ENCODE data around the gene ARL8B. TPM values are rescaled to one million over a fixed set of nuclear protein-coding genes. Genes with fewer than 3 reads are reported as not detected.

Gene ARL8B
- total and polyA plus RNA-seq, 9 of the 15 experiments (the other 6 are each of a cell fraction or from before 2014, with no cell fraction given): 28.5 to 99.4 (median 77.2) TPM

GRCh38 chr3:5187156-5187919 lies 65.2 kb downstream of the ARL8B start, which contains the start of gene EDEM1 (continued):
- TF ChIP-seq SMAD2 (IDR thresholded peaks at IDR 0.05; ENCODE audit: low read depth, low read length) (no peak), POLR2G (IDR thresholded peaks at IDR 0.05; ENCODE audit: low read depth, low read length) (peak; percentile 88), ZNF277 (CRISPR knock-in tag; IDR thresholded peaks at IDR 0.05; ENCODE audit: borderline replicate concordance) (no peak), NCOR1 (IDR thresholded peaks at IDR 0.05) (no peak; the same call in 1 of the 2 replicates), FOXJ2 (tag; IDR thresholded peaks at IDR 0.05) (no peak), SETDB1 (IDR thresholded peaks at IDR 0.05; ENCODE audit: low read length) (no peak), SRSF1 (IDR thresholded peaks at IDR 0.05; ENCODE audit: low read depth, low read length) (no peak), FOXP4 (CRISPR knock-in tag; IDR thresholded peaks at IDR 0.05; ENCODE audit: borderline replicate concordance) (0 out of 2 replicates have a peak, but pooled peaks have one; percentile 25), EGR1 (conservative IDR thresholded peaks at IDR 0.05) (0 out of 2 replicates have a peak, but pooled peaks have one; percentile 12), POLR2B (IDR thresholded peaks at IDR 0.05; ENCODE audit: low read depth, partially characterized antibody) (peak; percentile 97), BRF1 (IDR thresholded peaks at IDR 0.05; ENCODE audit: borderline replicate concordance, extremely low read depth, insufficient read length) (no peak), MAX (CRISPR knock-in tag; IDR thresholded peaks at IDR 0.05) (peak; percentile 72), NCOA1 (IDR thresholded peaks at IDR 0.05; ENCODE audit: low read depth) (peak; percentile 44; the same call in 1 of the 2 replicates), TCF7L2 (IDR thresholded peaks at IDR 0.05; ENCODE audit: low read depth, low read length) (no peak), TBL1XR1 (IDR thresholded peaks at IDR 0.05; ENCODE audit: low read length in 2 of 2) (no peak; a peak in 1 of 4 replicates), TAF9B (IDR thresholded peaks at IDR 0.05; ENCODE audit: partially characterized antibody) (peak; percentile 55), TCF7 (IDR thresholded peaks at IDR 0.05; ENCODE audit: borderline replicate concordance) (no peak), FIP1L1 (IDR thresholded peaks at IDR 0.05; ENCODE audit: low read depth, low read length, poor library complexity, severe bottlenecking) (no peak), ZNF830 (CRISPR knock-in tag; IDR thresholded peaks at IDR 0.05) (0 out of 2 replicates have a peak, but pooled peaks have one; percentile 77), ZZZ3 (IDR thresholded peaks at IDR 0.05) (no peak), EHMT2 (IDR thresholded peaks at IDR 0.05) (no peak), ZC3H11A (IDR thresholded peaks at IDR 0.05; ENCODE audit: low read depth, low read length) (no peak), L3MBTL2 (IDR thresholded peaks at IDR 0.05) (peak; percentile 78), ZNF77 (CRISPR knock-in tag; IDR thresholded peaks at IDR 0.05) (no peak), ARID2 (IDR thresholded peaks at IDR 0.05) (no peak), TFAP4 (CRISPR knock-in tag; IDR thresholded peaks at IDR 0.05; ENCODE audit: borderline replicate concordance) (peak; percentile 81)

All from K562 (cell line).